Hair follicle dermal papilla cell (primary cell): ENCODE measurements around the gene SLCO1C1. TPM values are rescaled to one million over a fixed set of nuclear protein-coding genes. Genes with fewer than 3 reads are reported as not detected.

Source experiments
- total RNA-seq: library from RNA; depleted of rRNA; stranded (reverse); fragments of >200 nt; gene quantifications from 2 replicates; pipeline ENCODE4 v1.2.3, GENCODE V29; 2012

Gene SLCO1C1
- 0.24 and 0.49 TPM in 2 replicates for total RNA-seq

GRCh38 chr12:20695232-20695631 lies at the start of gene SLCO1C1:
Gene SLCO1C1 (plus strand): TSS chr12:20695332. CDS start chr12:20699577, 4,245 bp downstream.

Other genes with a start within 250 kb of the SLCO1C1 start
- not detected in 2 replicates for gene SLCO1B3, start 115.4 kb downstream of the SLCO1C1 start, total RNA-seq